LNCaP clone FGC (cell line): ENCODE results near the gene ASTN1.

Experiments
- DNase-seq: peaks from one replicate; pipeline ENCODE4 v3.0.0-alpha.2; 2011; ENCODE audit warnings: low read depth
- H3K4me3 ChIP-seq: 2 replicates; pipeline ENCODE4 v1.5.1; 2011; ENCODE audit warnings: mild to moderate bottlenecking, low read depth, low read length, control low read depth
- CTCF ChIP-seq: IDR thresholded peaks from 2 replicates; pipeline ENCODE4 v1.5.1; 2012; ENCODE audit warnings: mild to moderate bottlenecking; ENCODE audit not compliant: control insufficient read depth, insufficient read depth; ENCODE audit errors: extremely low read depth

The ASTN1 gene

GRCh38 chr1:177142010-177142409 lies 22.5 kb downstream of the ASTN1 start:
- no peak for TF ChIP-seq CTCF
- H3K4me3 ChIP-seq: no peak overlapping the region
- no peak for DNase-seq

DNA sequence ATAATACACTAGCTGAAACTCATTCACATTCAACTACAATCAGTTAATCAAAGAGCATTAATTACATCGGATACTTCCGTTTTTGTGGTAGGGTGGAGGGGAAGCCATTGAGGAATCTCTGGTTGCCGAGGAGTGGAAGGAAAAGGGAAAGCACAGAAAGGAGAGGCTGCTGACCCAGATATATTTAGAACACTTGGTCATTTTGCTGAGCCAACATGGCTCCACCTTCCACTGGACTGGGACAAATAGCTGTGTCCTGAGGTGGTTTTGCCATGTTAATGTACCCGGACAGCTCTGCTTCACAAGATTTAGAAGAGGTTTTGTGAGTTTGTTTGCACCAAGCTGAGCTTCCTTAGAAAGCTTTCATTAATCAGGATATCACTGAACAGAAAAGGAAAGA lies 26.2 kb downstream of the ASTN1 start:
- no peak for DNase-seq
- H3K4me3 ChIP-seq: no peak overlapping the region
- TF ChIP-seq CTCF: no peak

DNA sequence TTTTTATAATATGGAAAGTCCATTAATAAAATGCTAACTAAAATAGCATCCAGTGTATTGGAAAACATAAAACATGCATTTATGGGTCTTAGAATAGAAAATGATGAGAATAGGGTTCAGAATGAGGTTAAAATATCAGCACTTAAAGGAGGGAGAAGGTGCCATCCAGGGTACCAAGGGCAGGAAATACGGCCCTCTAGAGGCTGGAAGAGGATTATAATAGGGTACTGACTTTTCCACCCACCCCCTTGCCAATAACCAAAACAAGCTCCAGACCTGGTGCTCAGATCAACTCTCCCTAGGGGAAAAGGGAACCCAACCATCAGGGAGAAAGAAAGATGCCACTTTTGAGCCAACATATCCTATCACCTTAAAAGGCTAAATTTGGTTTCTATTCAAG lies 26.7 kb downstream of the ASTN1 start:
- TF ChIP-seq CTCF: no peak
- DNase-seq: no peak
- no peak overlapping the region for H3K4me3 ChIP-seq

DNA sequence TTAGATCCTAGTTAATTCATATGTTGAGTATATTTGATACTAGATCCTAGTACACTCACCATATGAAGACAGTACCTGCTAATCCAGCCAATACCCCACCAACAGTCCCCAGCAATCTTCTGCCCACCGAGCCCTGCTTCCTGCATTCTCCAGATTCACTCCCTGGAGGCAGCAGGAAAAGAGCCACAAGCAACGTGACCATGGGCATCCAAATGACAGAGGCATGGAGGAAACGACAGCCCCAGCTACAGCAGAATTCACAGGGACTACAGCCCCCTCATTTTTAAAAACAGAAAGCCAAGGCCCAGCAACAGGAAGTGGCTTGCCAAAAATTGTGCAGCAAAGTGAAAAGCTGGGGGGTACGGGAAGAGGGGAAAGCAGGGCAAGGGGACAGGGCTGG lies 29.3 kb downstream of the ASTN1 start:
- DNase-seq: no peak
- TF ChIP-seq CTCF: no peak
- no peak overlapping the region for H3K4me3 ChIP-seq

GRCh38 chr1:177133977-177134538 lies 30.5 kb downstream of the ASTN1 start:
- no peak for TF ChIP-seq CTCF

GRCh38 chr1:177132141-177132540 lies 32.4 kb downstream of the ASTN1 start:
- no peak overlapping the region for H3K4me3 ChIP-seq
- no peak for TF ChIP-seq CTCF
- DNase-seq: no peak

More at GRCh38 chr1:177133977-177134538, 30.5 kb downstream of the ASTN1 start:
- DNase-seq: no peak
- no peak overlapping the region for H3K4me3 ChIP-seq

- no peak overlapping the region for H3K4me3 ChIP-seq
- no peak for TF ChIP-seq CTCF
- DNase-seq: no peak
Measured at GRCh38 chr1:177131723-177132122, 32.8 kb downstream of the ASTN1 start.
